GM19438 (cell line): ENCODE results near the gene PLEKHA5.
"Not testable (repeated sequence)": the region's sequence is repeated elsewhere in the genome, so short reads cannot be mapped to it uniquely, and the experiment has no call there.

Experiments used
- ATAC-seq: cut with Tn5 transposase; IDR thresholded peaks from one replicate; pipeline ENCODE4 v1.9.1; 2021; ENCODE audit warnings: low read depth; ENCODE audit not compliant: unreplicated experiment

PLEKHA5 gene

DNA sequence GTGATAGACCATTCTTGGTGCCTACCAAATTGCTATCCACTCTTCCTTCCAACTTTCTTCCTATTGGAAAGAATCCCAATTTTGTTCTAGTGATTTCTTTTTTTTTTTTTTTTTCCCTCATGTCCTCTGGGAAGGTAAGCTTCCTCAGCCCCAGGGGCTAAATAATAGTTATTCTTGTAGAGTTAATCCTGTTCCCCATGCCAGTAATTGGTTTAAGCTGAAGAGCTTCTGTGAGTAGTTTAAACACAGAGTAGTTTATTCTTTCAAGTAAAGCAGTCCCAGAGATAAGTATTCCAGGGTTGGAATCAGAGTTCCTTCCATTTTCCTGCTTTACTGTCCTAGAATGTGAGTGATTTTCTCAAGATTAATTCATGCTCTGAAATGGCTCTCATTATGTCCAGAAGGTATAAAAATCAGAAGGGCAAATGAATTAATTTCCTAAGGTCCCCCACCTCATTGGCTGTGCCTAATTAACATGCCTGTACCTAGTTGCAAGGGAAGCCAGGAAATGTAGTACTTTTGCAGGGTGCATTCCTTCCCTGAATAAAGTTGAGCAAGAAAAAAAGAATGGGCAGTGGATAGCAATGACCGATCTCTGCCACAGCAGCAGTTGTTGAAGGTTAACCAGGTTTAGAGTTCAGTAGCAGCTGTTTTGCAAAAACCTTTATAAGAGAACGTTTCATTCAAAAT is 97.8 kb downstream of the PLEKHA5 start:
- no peak for ATAC-seq

DNA sequence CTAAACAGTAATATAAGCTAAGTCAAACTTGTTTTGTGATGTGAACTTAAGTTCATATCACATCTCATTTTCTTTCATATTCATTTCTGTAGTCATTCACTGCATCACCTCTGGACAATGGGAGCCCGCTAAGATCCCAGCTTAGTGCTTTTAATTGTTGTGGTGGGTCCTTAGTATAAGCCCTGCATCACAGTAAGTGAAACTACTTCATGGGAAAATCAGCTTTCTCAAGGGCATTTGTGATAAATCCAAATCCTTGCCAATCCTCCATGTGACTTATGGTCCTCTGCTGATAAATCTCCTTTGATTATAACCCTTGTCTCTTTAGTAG is 98.3 kb downstream of the PLEKHA5 start:
- no peak for ATAC-seq

DNA sequence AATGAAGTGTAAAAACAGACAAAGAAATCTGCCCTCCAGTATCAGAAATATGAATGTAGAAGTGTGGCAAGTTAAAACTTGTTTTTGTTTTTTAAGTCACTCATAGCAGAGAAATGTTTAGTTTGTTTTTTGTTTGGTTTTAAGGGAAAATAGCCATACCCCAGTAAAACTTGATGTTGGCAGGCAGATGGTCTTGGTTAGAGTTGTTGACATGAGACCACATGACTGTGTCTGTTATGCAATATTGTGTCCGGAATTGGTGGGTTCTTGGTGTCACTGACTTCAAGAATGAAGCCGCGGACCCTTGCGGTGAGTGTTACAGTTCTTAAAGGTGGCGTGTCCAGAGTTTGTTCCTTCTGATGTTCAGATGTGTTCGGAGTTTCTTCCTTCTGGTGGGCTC is 99.5 kb downstream of the PLEKHA5 start:
- ATAC-seq: not testable (repeated sequence)

DNA sequence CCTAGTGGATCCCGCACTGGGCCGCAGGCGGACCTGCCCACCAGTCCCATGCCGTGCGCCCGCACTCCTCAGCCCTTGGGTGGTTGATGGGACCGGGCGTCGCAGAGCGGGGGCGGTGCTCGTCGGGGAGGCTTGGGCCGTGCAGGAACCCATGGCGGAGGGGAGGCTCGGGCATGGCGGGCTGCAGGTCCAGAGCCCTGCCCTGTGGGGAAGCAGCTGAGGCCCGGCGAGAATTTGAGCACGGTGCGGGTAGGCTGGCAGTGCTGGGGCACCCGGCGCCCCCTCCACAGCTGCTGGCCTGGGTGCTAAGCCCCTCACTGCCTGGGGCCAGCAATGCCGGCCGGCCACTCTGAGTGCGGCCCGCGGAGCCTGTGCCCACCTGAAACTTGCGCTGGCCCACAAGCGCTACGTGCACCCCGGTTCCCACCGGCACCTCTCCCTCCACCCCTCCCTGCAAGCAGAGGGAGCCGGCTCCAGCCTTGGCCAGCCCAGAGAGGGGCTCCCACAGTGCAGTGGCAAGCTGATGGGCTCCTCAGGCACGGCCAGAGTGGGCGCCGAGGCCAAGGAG is 100.8 kb downstream of the PLEKHA5 start:
- ATAC-seq: no peak

DNA sequence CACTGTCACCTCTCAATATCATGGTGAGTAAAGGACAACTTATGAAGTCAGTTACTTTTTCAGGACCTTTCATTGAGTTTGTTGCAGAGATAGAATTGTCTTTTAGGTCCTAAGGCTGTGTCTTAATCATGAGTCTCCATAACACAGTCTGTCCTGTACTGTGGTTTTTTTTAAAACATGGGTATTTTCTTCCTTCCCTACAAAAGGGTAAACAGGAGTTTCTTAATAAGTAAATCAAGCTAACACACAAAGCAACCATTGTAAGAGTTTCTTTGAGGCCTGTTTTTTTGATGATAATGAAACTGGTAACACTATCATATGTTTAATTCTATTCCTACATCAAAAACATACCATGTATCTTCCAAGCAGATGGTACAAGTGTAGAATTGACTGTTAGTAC is 101.4 kb downstream of the PLEKHA5 start:
- ATAC-seq: no peak

DNA sequence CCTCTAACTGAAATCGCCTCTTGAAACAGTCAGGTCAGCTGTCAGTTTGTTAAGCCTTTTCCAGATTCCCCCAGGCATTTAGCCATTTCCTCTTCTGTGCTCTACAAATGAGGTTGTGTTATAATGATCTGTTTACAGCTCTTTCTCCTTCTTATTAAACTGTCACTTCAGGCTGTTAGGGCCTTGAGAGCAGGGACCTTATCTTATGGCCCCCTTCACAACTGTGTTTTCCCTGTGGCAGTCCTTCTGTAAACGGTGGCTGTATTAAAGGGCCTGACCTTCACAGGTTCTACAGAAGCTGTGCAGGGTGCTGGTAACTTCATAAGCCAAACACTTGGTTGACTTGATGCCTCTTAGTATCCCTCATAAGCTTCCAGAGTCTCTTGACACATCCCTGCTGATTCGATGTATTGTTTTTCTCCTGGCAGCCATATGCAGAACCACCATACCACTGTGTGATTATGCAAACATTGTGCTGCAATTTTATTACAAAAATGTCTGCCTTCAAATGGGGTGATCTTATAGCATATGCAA is 104.7 kb downstream of the PLEKHA5 start:
- no peak for ATAC-seq

DNA sequence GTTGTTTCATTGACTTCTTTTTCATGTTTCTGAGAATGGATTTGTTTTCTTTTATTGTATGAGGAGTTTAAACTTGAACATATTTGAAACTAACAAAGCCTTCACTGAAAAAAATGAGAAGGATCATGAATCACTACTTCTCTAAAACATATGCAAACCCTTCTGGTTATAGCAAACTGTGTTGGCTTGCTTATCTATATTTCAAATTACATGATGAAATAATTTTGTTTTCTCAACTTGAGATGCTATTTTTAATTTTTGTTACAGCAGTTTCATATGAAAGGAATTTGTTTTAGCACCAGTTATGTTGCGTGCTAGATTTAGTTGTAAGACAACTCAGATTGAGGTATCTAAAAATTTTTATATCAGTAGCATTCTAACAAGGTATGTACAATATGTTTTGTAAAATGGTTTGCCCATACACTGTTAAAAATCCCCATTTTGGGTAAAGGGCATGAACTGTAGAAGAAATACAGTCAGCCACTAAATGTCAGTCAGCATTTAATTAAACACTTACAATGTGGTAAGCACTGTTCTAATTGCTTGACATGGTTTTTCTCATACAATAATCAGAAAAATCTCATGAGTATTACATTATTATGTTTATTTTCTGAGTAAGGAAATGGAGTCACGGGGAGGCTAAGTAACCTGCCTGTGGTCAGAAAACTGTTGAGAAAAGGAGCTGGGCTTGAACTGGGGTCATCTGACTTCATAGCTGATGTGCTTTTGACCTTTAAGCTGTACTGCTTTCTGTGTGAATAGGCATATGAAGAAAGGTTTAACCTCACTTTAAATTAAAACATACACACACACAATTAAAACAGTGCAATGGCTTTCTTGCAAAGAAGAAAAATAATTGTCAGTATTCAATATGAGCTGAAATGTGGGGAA is 105.7 kb downstream of the PLEKHA5 start:
- ATAC-seq: no peak

DNA sequence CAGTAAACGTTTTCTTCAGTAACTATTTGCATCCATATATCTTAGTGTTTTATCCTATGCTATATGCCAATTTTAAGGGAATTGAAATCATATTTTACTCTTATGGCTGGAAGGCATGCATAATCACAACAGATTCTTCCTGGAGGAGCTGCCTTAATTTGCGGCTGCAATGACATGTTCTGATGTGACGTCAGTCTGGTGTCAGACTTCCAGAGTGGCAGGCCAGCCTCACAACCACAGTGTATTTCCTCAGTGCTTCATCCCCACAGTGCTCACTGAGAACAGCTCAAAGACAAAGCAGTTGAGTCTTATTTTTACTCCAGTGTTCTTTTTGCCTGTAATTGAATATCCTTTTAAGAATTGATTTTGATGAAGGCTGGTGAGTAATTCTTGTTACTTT is 107.1 kb downstream of the PLEKHA5 start:
- ATAC-seq: no peak

DNA sequence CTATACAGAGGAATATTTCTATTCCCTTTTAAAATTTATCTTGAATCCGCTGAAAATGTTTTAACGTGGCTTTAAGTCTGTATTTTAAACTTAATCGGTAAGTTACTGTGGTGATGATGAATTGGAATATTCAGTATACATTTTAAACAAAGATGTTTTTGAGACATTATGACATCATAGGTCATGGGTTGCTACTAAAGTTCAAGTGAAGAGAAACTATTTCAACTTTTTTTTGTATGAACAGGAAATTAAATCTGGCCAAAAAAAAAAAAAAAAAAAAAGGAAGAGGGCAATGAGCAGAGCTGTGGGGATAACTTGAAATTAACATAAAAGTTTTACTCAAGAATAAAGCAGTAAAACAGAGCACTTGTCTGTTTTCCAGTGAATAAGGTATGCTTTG is 109.0 kb downstream of the PLEKHA5 start:
- ATAC-seq: no peak

DNA sequence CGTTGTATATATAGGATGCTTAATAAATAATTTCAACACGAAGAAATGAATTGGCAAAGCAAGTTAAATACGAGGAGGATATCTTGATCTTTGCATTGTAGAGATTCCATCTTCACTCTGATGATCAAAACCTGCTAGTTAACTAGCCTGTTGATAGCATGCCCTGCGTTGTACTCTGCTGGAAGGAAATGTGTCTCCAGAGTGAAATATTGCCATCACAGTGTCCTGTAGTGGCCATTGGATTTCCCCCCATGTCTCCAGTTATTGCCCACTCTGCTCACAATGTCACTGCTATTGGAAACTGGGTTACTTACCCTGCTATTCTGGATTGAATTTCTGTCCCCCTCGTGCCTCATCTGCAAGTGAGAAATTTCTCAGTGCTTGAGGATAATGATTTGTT is 109.6 kb downstream of the PLEKHA5 start:
- ATAC-seq: no peak

DNA sequence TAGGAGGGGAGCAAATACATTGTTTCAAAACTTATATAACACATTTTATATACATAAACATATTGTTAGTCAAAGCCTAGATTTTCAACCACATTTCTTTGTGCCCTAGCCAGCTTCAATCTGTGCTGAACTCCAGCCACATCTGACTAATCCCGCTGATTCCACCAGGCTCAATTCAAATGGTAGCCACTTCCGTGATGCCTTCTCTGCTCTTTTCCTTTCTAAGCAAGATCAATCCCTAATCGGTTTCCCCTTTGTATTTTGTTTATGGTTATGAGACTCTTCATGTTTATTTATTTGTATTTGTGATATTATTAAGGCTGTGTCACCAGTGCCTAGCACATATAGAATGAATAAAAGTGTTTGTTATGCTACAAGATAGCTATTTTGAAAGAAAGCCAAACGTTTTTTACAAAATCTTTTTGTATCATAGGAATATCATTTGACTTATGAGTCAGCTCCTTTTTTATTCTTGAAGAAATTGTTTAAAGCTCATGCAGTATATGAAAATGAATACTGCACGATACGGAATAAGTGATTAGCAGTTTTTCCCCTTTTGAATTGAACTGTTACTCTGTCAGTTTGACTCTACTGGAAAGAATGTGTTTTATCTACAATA is 110.2 kb downstream of the PLEKHA5 start:
- ATAC-seq: no peak

DNA sequence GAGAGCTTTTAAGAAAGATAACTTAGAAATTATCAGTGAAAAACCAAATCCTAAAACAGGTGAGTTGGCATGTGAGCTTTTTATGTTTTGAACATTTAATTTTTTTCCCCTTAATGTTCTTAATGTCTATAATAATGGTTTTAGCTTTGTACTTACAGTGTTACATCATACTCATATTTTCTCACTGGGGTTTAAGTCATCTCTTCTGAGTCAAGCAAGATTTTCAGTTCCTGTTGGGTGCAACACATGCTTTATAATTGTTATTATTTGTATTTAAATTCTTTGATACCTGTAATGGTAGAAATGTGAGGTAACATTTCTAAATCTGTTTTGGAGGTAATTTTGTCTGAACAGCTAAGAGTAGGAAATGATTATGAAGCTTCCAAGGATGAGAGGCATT is 113.0 kb downstream of the PLEKHA5 start:
- no peak for ATAC-seq

DNA sequence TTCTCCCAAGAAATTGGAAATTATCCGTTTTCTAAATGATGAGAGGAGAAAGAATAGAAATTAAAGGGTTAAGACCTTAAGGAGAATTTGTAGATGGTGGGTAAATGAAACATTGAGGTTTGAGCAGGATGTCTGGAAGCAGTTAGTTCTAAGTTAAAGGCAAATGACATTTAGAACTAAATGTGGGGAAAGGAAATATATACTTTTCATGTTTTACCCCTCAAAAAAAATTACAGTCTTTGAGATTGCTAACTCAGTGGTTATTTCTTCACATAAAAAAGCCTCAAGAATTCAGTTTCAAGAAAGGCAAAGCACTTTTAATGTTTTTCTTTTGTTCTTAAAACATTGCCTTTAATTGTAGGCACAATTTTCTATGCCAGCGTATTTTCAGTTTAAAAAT is 114.0 kb downstream of the PLEKHA5 start:
- ATAC-seq: no peak

DNA sequence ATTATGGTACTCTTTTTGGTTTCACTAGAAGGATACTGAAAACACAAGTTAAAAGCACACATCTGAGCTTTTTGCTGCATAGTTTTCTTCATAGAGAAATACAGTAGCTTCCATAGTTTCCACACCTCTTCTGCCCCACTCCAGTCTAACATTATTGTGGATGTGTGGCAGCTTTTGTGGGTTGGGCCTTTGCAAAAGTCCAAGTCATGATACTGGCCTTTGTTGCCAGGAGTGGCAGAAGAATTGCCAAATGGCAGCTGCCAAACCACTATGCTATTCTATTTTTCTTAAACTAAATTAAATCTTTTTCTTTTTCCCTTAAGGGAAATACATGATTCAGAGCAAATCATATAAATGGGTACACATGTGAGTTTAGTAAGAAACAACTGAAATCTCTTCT is 114.8 kb downstream of the PLEKHA5 start:
- no peak for ATAC-seq

DNA sequence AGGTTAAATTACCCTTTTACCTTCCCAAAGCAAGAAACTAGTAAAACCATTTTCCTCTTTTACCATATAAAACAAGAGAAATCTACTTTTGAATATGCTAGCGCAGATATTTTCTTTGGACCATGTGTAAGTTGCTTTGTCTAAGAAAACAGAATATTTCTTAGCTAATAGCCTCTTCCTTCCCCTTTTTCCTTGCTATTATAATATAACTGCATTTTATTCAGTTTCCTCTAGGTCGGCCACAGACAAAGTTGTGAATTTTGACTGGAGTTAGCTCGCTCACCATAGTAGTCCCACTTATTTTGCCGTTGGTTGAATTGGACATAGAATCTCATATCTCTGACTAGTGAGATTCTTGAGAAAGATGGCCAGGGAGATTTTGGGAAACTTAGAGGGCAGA is 115.6 kb downstream of the PLEKHA5 start:
- no peak for ATAC-seq

DNA sequence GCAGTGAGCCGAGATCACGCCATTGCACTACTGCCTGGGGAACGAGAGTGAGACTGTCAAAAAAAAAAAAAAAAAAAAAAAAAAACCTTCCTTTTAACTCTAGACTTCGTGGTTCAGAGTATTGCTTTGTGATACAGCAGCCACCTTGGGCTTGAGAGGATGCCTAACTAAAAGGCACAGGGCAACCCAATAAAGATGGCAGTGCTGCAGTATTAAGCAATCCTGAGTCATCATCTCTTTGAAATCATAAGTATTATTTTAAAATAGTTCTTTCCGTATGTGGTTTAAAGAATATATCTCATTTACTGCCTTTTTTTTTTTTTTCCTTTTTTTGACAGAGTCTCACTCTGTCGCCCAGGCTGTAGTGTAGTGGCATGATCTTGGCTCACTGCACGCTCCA is 116.1 kb downstream of the PLEKHA5 start:
- ATAC-seq: no peak

DNA sequence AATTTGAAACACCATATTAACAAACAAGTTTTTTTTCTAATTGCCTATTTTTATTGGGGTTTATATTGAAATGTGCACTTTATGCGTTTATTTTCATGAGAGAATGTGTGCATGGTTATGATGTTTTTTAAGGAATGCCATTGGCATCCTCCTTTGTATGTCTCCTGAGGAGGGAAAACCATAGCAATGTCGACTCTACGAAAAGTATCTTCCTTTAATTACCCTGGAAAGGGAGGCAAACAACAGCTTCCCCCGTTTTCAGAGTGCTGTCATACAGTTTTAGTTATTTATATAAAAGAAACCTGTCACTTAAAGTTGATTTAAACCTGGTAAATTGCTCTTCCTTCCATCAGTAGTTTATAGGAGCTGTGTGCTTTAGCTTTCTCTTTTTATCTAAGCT is 117.4 kb downstream of the PLEKHA5 start:
- ATAC-seq: no peak

DNA sequence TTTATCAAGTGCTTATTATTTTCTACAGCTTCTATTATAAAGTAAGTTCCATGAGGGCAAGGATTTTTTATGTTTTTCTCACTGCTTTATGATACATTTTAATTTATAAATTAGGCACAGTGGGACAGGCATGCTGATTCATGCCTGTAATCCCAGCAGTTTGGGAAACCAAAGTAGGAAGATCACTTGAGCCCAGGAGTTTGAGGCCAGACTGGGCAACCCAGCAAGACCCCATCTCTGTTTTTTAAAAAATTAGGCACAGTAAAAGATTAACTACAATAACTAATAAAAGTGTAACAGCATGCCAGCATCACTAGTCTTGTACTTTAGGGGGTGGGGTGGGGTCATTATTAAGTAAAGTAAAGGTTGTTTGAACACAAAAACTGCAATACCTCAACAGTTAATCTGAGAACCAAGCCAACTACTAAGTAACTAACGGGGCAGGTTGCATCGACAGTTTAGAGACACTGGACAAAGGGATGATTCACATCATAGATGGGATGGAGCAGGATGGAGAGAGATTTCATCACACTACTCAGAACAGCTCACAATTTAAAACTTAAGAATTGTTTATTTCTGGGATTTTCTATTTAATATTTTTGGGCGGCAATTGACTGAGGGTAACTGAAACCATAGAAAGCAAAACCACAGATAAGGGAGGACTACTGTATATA is 119.5 kb downstream of the PLEKHA5 start:
- ATAC-seq: no peak

DNA sequence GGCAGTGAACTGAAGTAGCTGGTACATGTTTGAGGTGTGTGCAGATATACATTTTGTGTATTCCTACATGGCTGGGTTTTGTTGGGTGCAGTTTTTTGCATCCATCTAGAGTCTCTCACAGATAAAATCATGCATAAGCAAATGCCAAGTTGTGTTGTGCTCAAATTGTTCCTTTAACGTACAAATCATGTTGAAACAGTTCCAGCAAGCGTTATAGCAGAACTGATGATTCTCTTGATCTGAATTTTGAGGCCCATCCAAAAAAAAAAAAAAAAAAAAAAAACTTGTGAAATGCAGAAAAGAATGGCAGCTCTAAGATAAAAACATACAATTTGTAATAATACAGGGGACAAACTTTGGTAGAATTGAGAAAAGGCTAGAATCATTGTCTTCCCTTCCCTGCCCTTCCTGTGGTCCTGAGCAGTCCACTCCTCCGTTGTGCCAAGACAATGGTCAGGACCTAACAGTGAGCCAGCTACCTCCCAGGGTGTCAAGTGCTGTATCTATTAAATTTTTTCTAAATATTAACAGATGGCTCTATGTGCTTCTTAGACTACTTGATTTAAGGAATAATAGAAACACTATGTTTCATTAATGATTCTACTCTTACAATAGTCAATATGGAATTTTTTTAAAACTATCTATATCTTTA is 122.1 kb downstream of the PLEKHA5 start:
- no peak for ATAC-seq

DNA sequence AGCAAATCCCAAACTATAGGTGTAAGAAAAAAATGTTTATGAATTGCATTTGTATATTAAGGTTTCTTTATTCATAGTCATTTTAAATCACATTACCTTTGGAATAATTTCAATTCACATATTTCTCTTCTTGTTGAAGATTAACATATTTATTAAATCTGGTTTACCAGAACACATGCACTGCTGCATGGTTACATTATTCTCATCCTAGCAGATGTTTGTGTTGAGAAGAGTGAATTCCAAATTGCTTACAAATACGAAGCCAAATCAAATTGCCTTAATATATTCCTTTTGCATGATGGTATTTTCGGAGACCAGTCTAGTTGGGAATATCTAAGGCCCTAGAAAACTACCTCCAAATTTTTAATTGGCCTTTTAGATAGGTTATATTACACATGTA is 130.6 kb downstream of the PLEKHA5 start:
- ATAC-seq: no peak
